OCI-LY1 (cell line): ENCODE results near the gene PILRA.

ENCODE experiments used
- H2AFZ ChIP-seq: fragments of 200-600 bp; sonication (generic), shearing (Covaris generic); 2 replicates; pipeline ENCODE4 v1.6.0; 2014; ENCODE audit warnings: antibody characterized with exemption, mild to moderate bottlenecking, low read length
- H3F3A ChIP-seq: fragments of 200-600 bp; sonication (generic), shearing (Covaris generic); 2 replicates; pipeline ENCODE4 v1.6.0; 2014; ENCODE audit warnings: mild to moderate bottlenecking, antibody characterized with exemption, low read length, moderate library complexity; ENCODE audit not compliant: insufficient read depth
- H3K27ac ChIP-seq: fragments of 200-600 bp; sonication (generic); 2 replicates; pipeline ENCODE4 v1.5.1; 2014; ENCODE audit warnings: low read length, mixed run types, mild to moderate bottlenecking, low read depth; ENCODE audit not compliant: poor library complexity, severe bottlenecking
- H3K27me3 ChIP-seq: fragments of 200-600 bp; sonication (generic); 2 replicates; pipeline ENCODE4 v1.6.0; 2014; ENCODE audit warnings: antibody characterized with exemption, mild to moderate bottlenecking, low read length, moderate library complexity; ENCODE audit not compliant: insufficient read depth
- H3K36me3 ChIP-seq: fragments of 200-600 bp; sonication (generic); 2 replicates; pipeline ENCODE4 v1.6.1; 2014; ENCODE audit warnings: mild to moderate bottlenecking, antibody characterized with exemption, low read length, moderate library complexity, mixed read lengths; ENCODE audit not compliant: insufficient read depth
- H3K4me1 ChIP-seq: fragments of 200-600 bp; sonication (generic); 2 replicates; pipeline ENCODE4 v1.5.1; 2014; ENCODE audit warnings: mild to moderate bottlenecking, low read length, moderate library complexity; ENCODE audit not compliant: insufficient read depth, severe bottlenecking
- H3K4me2 ChIP-seq: fragments of 200-600 bp; sonication (generic), shearing (Covaris generic); 2 replicates; pipeline ENCODE4 v1.6.1; 2014; ENCODE audit warnings: low read length
- H3K4me3 ChIP-seq: fragments of 200-600 bp; sonication (generic); 2 replicates; pipeline ENCODE4 v1.5.1; 2014; ENCODE audit warnings: low read length, low read depth, mild to moderate bottlenecking, mixed read lengths; ENCODE audit not compliant: poor library complexity, severe bottlenecking
- H3K79me2 ChIP-seq: fragments of 200-600 bp; shearing (Covaris generic); 2 replicates; pipeline ENCODE4 v1.6.1; 2016; ENCODE audit warnings: mixed run types, low read length, mixed read lengths; ENCODE audit not compliant: insufficient read depth
- H3K9ac ChIP-seq: fragments of 200-600 bp; sonication (generic), shearing (Covaris generic); 2 replicates; pipeline ENCODE4 v1.6.1; 2014; ENCODE audit warnings: mild to moderate bottlenecking, low read length, mixed read lengths
- H3K9me2 ChIP-seq: fragments of 200-600 bp; sonication (generic), shearing (Covaris generic); 2 replicates; pipeline ENCODE4 v1.6.1; 2014; ENCODE audit warnings: low read depth, mild to moderate bottlenecking, low read length, mixed read lengths
- H3K9me3 ChIP-seq: fragments of 200-600 bp; shearing (Covaris generic); 2 replicates; pipeline ENCODE4 v1.6.1; 2014; ENCODE audit warnings: low read length, mixed read lengths
- H4K20me1 ChIP-seq: fragments of 200-600 bp; sonication (generic), shearing (Covaris generic); 2 replicates; pipeline ENCODE4 v1.6.0; 2016; ENCODE audit warnings: mild to moderate bottlenecking, low read length; ENCODE audit not compliant: insufficient read depth
- EZH2 ChIP-seq: fragments of 200-600 bp; sonication (generic), shearing (Covaris generic); IDR thresholded peaks from 2 replicates; pipeline ENCODE4 v1.8.0; 2017; ENCODE audit warnings: borderline replicate concordance, mixed run types, mild to moderate bottlenecking, antibody characterized with exemption, low read length, moderate library complexity, mixed read lengths
- TF ChIP-seq, protein P1 (sequence below): fragments of 200-600 bp; sonication (generic), shearing (Covaris generic); IDR thresholded peaks from 2 replicates; pipeline ENCODE4 v1.5.1; 2017; ENCODE audit warnings: mild to moderate bottlenecking, antibody characterized with exemption, low read length, moderate library complexity, mixed read lengths

Gene PILRA

GRCh38 chr7:100419660-100420226, 46.5 kb downstream of the PILRA start:
- H2AFZ ChIP-seq = no peak overlapping the region
- H3K79me2 ChIP-seq = no peaks in the 10 kb centered on the region
- no peaks in the 10 kb centered on the region for H3K9me3 ChIP-seq
- TF ChIP-seq, protein P1, sequence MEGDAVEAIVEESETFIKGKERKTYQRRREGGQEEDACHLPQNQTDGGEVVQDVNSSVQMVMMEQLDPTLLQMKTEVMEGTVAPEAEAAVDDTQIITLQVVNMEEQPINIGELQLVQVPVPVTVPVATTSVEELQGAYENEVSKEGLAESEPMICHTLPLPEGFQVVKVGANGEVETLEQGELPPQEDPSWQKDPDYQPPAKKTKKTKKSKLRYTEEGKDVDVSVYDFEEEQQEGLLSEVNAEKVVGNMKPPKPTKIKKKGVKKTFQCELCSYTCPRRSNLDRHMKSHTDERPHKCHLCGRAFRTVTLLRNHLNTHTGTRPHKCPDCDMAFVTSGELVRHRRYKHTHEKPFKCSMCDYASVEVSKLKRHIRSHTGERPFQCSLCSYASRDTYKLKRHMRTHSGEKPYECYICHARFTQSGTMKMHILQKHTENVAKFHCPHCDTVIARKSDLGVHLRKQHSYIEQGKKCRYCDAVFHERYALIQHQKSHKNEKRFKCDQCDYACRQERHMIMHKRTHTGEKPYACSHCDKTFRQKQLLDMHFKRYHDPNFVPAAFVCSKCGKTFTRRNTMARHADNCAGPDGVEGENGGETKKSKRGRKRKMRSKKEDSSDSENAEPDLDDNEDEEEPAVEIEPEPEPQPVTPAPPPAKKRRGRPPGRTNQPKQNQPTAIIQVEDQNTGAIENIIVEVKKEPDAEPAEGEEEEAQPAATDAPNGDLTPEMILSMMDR = no peak
- TF ChIP-seq EZH2 = no peak
- H3K27me3 ChIP-seq = no peaks in the 10 kb centered on the region
- H4K20me1 ChIP-seq = no peaks in the 10 kb centered on the region
- H3F3A ChIP-seq = no peaks in the 10 kb centered on the region
- no peaks in the 10 kb centered on the region for H3K4me1 ChIP-seq
- H3K9me2 ChIP-seq = no peaks in the 10 kb centered on the region
- no peak overlapping the region for H3K4me3 ChIP-seq
- H3K36me3 ChIP-seq = no peaks in the 10 kb centered on the region
- H3K4me2 ChIP-seq = no peak overlapping the region
- no peak overlapping the region for H3K9ac ChIP-seq
- H3K27ac ChIP-seq = no peak overlapping the region

DNA sequence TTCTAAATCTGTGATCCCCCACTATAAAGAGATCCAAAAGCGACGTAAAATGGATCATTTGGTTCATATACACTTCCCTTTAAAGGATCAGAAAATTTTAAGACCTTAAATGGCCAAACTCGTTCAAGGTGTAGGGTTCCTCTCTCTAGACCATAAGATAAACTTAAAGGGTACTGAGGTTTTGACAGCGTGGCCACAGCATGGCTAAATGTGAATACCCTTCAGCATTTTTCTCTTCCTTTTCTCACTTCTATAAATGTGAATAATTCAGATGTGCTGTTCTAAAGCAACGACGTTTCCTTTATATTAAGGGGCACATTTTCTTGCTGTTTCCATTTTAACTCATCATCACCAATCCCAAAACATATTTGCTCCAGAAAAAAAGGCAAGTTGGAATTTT, 50.0 kb downstream of the PILRA start:
- Histone ChIP-seq H4K20me1 (no peaks in the 10 kb centered on the region), H3K36me3 (no peaks in the 10 kb centered on the region), H3K4me2 (no peak overlapping the region)

DNA sequence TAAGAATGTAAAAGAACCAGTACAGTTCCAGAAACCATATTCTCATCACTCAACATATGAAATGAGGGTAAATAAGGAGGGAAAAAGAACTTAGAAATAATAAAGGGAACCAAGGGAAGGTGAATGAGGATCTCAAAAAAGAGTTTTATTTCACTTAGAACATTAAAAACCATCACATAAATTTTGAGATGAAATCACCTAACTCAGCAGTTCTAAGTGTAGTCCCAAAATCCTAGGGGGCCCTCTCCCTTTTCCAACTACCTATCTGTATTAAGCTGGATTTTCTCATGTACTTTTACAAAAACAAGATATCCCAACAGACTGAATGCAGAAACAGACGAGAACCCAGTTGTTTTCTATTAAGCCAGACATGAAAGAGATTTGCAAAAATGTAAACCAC, 52.1 kb downstream of the PILRA start:
- TF ChIP-seq EZH2 = no peak
- TF ChIP-seq, protein P1 = no peak
- H3K9me2 ChIP-seq = no peaks in the 10 kb centered on the region
- no peaks in the 10 kb centered on the region for H3K79me2 ChIP-seq
- H2AFZ ChIP-seq = no peak overlapping the region
- no peaks in the 10 kb centered on the region for H3K27me3 ChIP-seq
- no peaks in the 10 kb centered on the region for H3F3A ChIP-seq
- no peaks in the 10 kb centered on the region for H4K20me1 ChIP-seq
- peaks cover 3% of the 10 kb centered on the region for H3K4me1 ChIP-seq
- H3K4me2 ChIP-seq = no peak overlapping the region
- H3K4me3 ChIP-seq = no peak overlapping the region
- no peaks in the 10 kb centered on the region for H3K9me3 ChIP-seq
- H3K9ac ChIP-seq = no peak overlapping the region
- H3K27ac ChIP-seq = no peak overlapping the region
- no peaks in the 10 kb centered on the region for H3K36me3 ChIP-seq

More for the DNA sequence above, 50.0 kb downstream of the PILRA start:
- no peaks in the 10 kb centered on the region for H3K9me2 ChIP-seq
- peaks cover under 1% of the 10 kb centered on the region for H3K4me1 ChIP-seq
- no peaks in the 10 kb centered on the region for H3K27me3 ChIP-seq
- H3K9ac ChIP-seq = no peak overlapping the region
- no peaks in the 10 kb centered on the region for H3K79me2 ChIP-seq
- no peak overlapping the region for H3K27ac ChIP-seq
- TF ChIP-seq, protein P1 = no peak
- TF ChIP-seq EZH2 = no peak
- H3F3A ChIP-seq = no peaks in the 10 kb centered on the region
- no peak overlapping the region for H2AFZ ChIP-seq
- no peaks in the 10 kb centered on the region for H3K9me3 ChIP-seq
- no peak overlapping the region for H3K4me3 ChIP-seq
